NOMO-1 treated with dmso at 0.1 percent for 144 hours (cell line): ENCODE results near the gene S100A5.
"Not testable (repeated sequence)": the region's sequence is repeated elsewhere in the genome, so short reads cannot be mapped to it uniquely, and the experiment has no call there.

Experiments used
- DNase-seq: peaks from one replicate; lab custom pipeline; 2025; ENCODE audit not compliant: unreplicated experiment; lab: John Stamatoyannopoulos, UW

S100A5 gene

GRCh38 chr1:153567621-153568366, 27.1 kb upstream of the S100A5 start:
- DNase-seq = no peak

DNA sequence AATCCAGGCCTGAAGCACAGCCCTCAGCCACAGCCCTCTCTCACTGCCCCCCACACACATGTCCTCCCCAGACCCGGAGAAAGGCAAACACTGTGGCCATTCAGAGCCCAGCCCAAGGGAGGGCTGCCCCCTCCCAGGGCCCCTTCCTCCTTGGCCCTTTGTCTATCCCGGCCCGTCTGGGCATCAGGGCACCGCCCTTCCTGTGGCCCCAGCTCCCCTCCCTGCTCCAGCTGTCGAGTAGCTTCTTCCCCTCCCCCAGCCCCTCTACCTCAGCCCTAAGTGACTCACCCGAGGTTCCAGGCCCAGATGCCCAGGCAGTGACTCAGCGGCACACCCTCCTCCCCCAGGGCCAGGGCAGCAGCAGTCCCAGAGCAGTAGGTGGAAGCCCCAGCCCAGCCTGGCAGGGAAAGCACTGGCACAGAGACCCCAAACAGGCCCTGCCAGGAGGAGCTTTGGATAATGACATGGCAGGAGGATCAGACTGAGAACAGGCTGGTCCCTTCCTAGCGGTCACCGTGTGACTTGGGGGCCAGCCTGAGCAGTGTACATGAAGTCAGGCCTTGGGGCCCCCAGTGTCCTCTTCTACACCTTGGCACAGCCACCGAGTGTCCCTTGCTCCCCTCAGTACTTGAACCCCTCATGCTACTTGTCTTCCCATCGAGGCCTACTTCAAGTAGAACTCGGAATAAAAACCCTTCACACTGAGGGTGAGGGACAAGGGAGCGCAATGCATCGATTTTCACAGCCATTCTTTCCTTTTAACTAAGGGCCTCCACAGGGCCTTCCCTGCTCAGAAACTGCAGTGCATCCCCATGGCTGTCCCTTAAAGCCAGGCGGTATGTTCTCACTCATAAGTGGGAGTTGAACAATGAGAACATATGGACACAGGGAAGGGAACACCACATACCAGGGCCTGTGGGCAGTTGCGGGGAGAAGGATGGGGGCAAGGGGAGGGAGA, 26.0 kb upstream of the S100A5 start:
- DNase-seq = peak; percentile 97

- peak; percentile 60 for DNase-seq
Observed at GRCh38 chr1:153565529-153566374, 25.0 kb upstream of the S100A5 start, which contains the start of gene S100A2. Gene S100A2, minus strand, starts transcription at chr1:153565844. Its CDS starts 1,967 bp downstream, at chr1:153563877.

DNA sequence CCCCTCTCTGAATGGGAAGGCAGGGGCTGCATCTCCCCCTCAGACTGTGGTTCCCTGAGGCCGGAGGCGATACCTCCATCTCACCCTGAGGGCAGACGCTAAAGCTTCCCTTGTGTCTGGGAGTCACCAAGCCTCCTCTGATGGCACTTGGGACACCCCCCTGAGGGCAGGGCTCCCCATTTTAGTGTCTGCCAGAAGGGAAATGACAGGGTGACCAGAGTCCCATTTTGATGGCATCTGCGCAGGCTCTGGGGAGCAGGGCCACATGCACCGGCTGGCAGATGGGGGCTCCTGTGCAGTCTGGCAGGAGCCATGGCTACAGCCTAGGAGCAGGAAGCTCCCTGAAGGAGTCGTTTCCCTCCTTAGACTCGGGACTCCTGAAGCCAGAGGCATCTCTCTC, 23.3 kb upstream of the S100A5 start:
- DNase-seq = no peak

- no peak for DNase-seq
Observed at GRCh38 chr1:153563483-153563901, 22.8 kb upstream of the S100A5 start.

- not testable (repeated sequence) for DNase-seq
Observed at GRCh38 chr1:153562021-153562420, 21.3 kb upstream of the S100A5 start.

DNA sequence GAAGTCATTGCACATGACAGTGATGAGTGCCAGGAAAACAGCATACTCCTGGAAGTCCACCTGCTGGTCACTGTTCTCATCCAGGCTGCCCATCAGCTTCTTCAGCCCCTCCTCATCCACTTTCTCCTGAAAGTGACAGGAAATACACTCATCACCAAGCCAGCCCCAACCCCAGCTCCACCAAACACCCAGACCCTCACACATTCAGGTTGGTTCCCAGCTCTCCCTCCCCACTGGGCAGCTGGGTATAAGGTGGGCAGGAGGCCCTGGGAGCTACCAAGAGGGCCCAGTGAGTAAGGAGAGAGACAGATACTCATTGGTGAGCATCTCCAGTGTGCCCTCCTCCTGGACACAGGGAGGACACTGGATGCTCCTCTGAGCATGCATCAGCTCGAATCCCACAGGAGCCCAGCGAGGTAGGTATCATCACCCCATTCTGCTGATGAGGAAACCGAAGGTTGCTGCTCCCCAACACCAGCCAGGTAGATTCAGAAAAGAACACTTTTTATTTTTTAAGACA, 20.8 kb upstream of the S100A5 start:
- no peak for DNase-seq

DNA sequence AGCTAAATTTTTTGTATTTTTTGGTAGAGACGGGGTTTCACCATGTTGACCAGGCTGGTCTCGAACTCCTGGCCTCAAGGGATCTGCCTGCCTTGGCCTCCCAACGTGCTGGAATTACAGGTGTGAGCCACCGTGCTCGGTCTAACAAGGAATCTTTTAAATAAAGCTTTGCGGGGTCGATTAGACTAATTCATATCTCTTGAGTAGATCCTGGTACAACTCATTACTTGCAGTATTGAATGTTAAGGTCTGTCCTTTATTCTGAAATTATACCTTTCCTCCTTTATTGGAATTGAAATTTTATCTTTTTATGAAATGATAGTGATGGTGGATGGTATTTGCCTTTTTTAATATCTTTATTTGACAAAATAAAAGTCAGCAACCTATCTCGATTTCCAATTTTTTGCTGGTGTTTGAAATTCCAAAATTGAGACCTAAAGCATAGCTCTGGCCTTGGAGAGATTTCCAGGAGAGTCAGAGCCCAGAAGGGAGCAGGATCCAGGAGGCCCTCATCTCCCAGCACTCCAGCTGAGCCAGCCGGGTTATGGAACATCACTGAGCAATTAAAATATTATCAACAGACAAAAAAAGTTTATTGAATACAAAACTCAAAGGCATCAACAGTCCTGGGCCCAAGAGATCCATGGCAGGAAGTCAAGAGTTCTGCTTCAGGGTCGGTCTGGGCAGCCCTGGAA, 20.2 kb upstream of the S100A5 start:
- DNase-seq = no peak

GRCh38 chr1:153560241-153560640, 19.5 kb upstream of the S100A5 start:
- no peak for DNase-seq

GRCh38 chr1:153557877-153558276, 17.1 kb upstream of the S100A5 start:
- no peak for DNase-seq

DNA sequence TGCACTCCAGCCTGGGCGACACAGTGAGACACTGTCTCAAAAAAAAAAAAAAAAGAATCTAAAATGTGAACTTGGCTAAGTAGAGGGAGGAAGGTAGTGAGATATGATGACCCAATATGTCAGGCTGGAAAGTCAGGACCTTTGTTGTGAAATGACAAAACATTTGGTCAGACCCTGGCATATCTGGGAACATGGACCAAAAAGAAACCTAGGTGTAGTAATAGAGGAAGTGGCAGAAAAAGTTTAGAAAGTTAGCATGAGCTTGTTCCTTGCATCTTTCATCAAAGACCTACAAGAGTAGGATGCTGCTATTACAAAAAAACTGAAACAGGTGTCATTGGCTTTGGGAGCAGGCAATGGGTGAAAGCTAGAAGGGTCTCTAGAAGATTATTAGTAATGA, 15.6 kb upstream of the S100A5 start:
- DNase-seq = no peak

- no peak for DNase-seq
Observed at GRCh38 chr1:153553830-153554541, 13.3 kb upstream of the S100A5 start.

- DNase-seq = no peak
Observed at GRCh38 chr1:153553096-153553495, 12.4 kb upstream of the S100A5 start.

DNA sequence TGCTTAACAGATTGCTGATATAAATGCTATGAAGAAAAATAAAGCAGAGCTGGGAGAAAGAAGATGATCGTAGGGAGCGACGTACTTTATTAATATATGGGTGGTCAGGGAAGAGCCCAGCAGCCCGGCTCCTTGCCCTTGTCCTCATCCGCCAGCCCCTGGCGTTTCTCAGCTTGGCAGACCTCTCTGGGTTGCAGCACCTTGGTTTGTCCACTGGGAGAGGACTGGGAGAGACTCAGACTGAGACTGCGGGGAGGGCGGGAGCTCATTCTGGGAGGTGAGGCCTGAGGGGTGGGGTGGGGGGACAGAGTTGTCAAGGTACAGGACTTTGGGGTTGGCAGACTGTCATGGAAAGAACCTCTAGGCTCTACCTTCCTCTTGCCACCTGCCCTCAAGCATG, 11.6 kb upstream of the S100A5 start:
- no peak for DNase-seq

DNA sequence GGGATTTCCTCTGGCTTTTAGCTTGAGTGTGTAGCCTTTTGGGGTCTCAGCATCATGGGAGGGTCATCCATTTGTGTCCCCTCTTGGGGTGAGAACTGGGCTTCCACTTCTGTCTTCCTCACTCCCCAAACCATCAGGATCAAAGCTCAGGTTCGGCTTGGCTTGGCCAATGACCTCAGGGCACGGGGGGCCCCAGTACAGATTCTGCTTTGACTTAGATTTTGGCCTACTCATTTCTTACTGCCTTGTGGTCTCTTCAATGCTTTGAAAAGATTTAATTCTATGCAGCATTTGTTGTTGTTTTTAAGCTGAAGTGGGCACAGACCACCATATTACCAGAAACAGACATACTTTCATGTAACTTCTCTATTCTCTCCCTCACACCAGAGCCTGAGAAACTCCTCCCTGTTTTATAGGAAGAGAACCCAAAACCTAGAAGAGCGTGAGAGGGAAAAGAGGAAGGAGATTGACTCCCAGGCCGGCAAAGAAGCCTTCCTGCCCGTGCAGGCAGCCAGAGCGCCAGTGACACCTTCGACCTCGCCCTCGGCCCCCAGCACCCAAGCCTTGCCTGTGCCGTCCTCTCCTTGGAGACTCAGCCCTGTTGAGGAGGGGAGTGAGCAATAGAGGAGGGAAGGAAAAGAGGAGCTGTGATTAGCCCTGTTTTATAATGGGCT, 10.2 kb upstream of the S100A5 start:
- peak; percentile 64 for DNase-seq

- no peak for DNase-seq
Observed at GRCh38 chr1:153550398-153550758, 9.6 kb upstream of the S100A5 start.

DNA sequence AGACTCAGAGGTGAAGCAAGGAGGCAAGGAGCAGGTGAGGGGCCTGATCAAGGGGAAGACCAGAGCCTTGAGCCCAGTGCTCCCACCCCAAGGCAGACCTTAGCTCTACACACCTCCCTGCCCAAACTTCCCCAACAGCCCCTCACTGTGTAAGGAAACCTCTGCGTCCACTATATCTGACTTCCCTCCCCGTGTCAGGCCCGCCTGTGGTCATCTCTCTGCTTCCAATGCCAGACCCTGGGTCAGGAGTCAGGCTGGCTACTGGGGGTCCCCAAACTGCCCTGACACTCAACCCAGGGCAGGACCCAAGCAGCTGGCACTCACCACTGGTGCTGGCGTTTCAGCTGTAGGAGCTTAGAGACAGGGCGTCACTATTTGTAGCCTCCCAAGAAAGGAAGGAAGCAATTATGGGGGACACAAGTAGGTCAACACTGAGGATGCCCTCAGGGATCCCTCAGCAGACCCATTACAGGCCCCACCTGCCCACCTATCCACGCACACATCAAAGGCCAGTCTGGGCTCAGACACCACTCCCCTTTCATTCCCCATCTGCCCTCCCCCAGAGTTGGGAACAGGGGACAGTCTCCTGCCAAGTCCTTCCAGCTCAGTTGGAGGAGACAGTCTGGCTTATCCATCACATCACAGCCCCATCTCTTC, 9.1 kb upstream of the S100A5 start:
- no peak for DNase-seq
